Stimulated activated CD8-positive, alpha-beta memory T cell treated with anti-CD3 and anti-CD28 coated beads, Interleukin-15, amount 100 ng/mL, for 1 hour (primary cell): ENCODE data around the gene MTUS2.

Source experiments
- DNase-seq: peaks from one replicate; pipeline ENCODE4 v3.0.0-alpha.2; 2020; ENCODE audit warnings: low read depth

MTUS2 gene

GRCh38 chr13:29028868-29029267 is 208.7 kb downstream of the MTUS2 start:
- DNase-seq = no peak

- no peak for DNase-seq
These were observed 218.6 kb downstream of the MTUS2 start for GRCh38 chr13:29038700-29039099.

GRCh38 chr13:29039212-29039611 is 219.1 kb downstream of the MTUS2 start:
- no peak for DNase-seq

- DNase-seq = no peak
These were observed 226.4 kb downstream of the MTUS2 start for GRCh38 chr13:29046588-29046987.

- DNase-seq = no peak
These were observed 229.4 kb downstream of the MTUS2 start for GRCh38 chr13:29049524-29049923.

- DNase-seq = no peak
These were observed 230.6 kb downstream of the MTUS2 start for GRCh38 chr13:29050719-29051118.

GRCh38 chr13:29059800-29060199 is 239.7 kb downstream of the MTUS2 start:
- no peak for DNase-seq

GRCh38 chr13:29065142-29065541 is 245.0 kb downstream of the MTUS2 start:
- DNase-seq = no peak

- no peak for DNase-seq
These were observed 247.3 kb downstream of the MTUS2 start for GRCh38 chr13:29067306-29067945.

GRCh38 chr13:29073755-29074154 is 253.6 kb downstream of the MTUS2 start:
- no peak for DNase-seq

GRCh38 chr13:29077051-29077813 is 257.1 kb downstream of the MTUS2 start:
- DNase-seq = no peak

GRCh38 chr13:29081036-29081435 is 260.9 kb downstream of the MTUS2 start:
- DNase-seq = no peak

- DNase-seq = no peak
These were observed 261.7 kb downstream of the MTUS2 start for GRCh38 chr13:29081697-29082440.

GRCh38 chr13:29099781-29100406 is 279.8 kb downstream of the MTUS2 start:
- DNase-seq = no peak

- no peak for DNase-seq
These were observed 280.6 kb downstream of the MTUS2 start for GRCh38 chr13:29100758-29101157.

- DNase-seq = no peak
These were observed 281.3 kb downstream of the MTUS2 start for GRCh38 chr13:29101409-29101808.

GRCh38 chr13:29101905-29102304 is 281.8 kb downstream of the MTUS2 start:
- no peak for DNase-seq

- no peak for DNase-seq
These were observed 283.1 kb downstream of the MTUS2 start for GRCh38 chr13:29103065-29103800.

- no peak for DNase-seq
These were observed 284.3 kb downstream of the MTUS2 start for GRCh38 chr13:29104461-29104860.

- no peak for DNase-seq
These were observed 285.6 kb downstream of the MTUS2 start for GRCh38 chr13:29105779-29106178.

GRCh38 chr13:29106651-29107050 is 286.5 kb downstream of the MTUS2 start:
- no peak for DNase-seq
